ENCODE results near the gene USF3. TPM values are rescaled to one million over a fixed set of nuclear protein-coding genes. Genes with fewer than 3 reads are reported as not detected.

The USF3 gene
- total and polyA plus RNA-seq, 2 of the 4 experiments (the other 2 are of a cell fraction): 3.0 to 5.2 TPM

DNA sequence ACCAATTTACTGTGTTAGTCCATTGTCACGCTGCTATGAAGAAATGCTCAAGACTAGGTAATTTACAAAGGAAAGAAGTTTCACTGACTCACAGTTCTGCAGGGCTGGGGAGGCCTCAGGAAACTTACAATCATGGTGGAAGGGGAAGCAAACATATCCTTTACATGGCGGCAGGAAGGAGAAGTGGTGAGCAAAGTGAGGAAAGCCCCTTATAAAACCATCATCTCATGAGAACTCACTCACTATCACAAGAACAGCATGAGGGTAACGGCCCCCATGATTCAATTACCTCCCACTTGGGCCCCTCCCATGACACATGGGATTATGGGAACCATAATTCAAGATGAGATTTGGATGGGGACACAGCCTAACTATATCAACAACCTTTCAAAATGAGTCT lies 20.2 kb downstream of the USF3 start:
- Histone ChIP-seq H3K27ac (ENCODE audit: insufficient read depth, low read length) (no peak overlapping the region), H3K4me1 (ENCODE audit: control insufficient read depth, insufficient read depth, low read length) (no peaks in the 10 kb centered on the region), H3K23ac (ENCODE audit: low read depth, low read length) (no peak overlapping the region), H4K8ac (ENCODE audit: low read depth in 2 of 2, low read length in 2 of 2) (no peak overlapping the region), H2AK5ac (ENCODE audit: low read depth, low read length) (no peak overlapping the region), H3K9ac (ENCODE audit: low read depth, low read length) (no peak overlapping the region), H4K20me1 (ENCODE audit: insufficient read depth, low read length) (no peaks in the 10 kb centered on the region), H4K91ac (ENCODE audit: insufficient read depth, low read depth, low read length) (no peak overlapping the region), H3K14ac (replicated peaks; ENCODE audit: low read depth, low read length) (no peak overlapping the region), H2AFZ (replicated peaks; ENCODE audit: low read length, poor library complexity) (no peak overlapping the region), H3K36me3 (ENCODE audit: control insufficient read depth, insufficient read depth, low read length) (peaks cover 8% of the 10 kb centered on the region), H3K9me1 (ENCODE audit: insufficient read depth, low read length) (no peaks in the 10 kb centered on the region), H2BK5ac (ENCODE audit: low read depth, low read length, poor library complexity, severe bottlenecking) (no peak overlapping the region), H3K79me1 (ENCODE audit: low read depth in 1 of 2, low read length in 2 of 2) (peaks cover 0 to 16% of the 10 kb centered on the region in 2 experiments; a peak in 2 of 4 replicates), H2BK20ac (ENCODE audit: low read depth, low read length) (no peak overlapping the region), H2BK120ac (ENCODE audit: low read depth, low read length) (no peak overlapping the region), H3K18ac (ENCODE audit: low read depth, low read length) (no peak overlapping the region), H2BK15ac (ENCODE audit: low read depth, low read length) (no peak overlapping the region), H3K9me3 (ENCODE audit: control insufficient read depth, insufficient read depth, low read length) (no peaks in the 10 kb centered on the region), H3K27me3 (ENCODE audit: control insufficient read depth, insufficient read depth, low read length) (no peaks in the 10 kb centered on the region), H4K5ac (ENCODE audit: low read depth, low read length) (no peak overlapping the region), H3K4me2 (ENCODE audit: low read depth, low read length) (no peak overlapping the region), H3K56ac (ENCODE audit: extremely low read depth, insufficient read depth, low read length) (no peak overlapping the region), H3K4ac (ENCODE audit: low read depth, low read length) (no peak overlapping the region), H2AK9ac (replicated peaks; ENCODE audit: low read depth, low read length, poor library complexity) (no peak overlapping the region), H3K4me3 (ENCODE audit: insufficient read depth, low read depth, low read length) (no peak overlapping the region)
- BruUV-seq (replicated peaks): no TSS peak
- dilution Hi-C loops (cut with HindIII; ENCODE audit: low sequenced_read_pairs, unreplicated experiment) (no loop called here), intact Hi-C loops (cut with micrococcal nuclease) (no loop called here), in situ Hi-C loops (cut with MboI; ENCODE audit: low sequenced_read_pairs) (no loop called here)
- TF ChIP-seq CEBPB (IDR thresholded peaks at IDR 0.05; ENCODE audit: low read depth, low read length): no peak
- TF ChIP-seq SMC3 (IDR thresholded peaks at IDR 0.05; ENCODE audit: low read depth, low read length): no peak
- no peak for TF ChIP-seq RCOR1 (IDR thresholded peaks at IDR 0.05; ENCODE audit: insufficient replicate concordance, low read length)
- no CpG with 5 or more reads among the region's 3 CpGs for WGBS, 2 experiments (ENCODE audit: extremely low coverage in 2 of 2, insufficient read length in 1 of 2)
- CTCF ChIA-PET: no interaction called here
- ATAC-seq (ENCODE audit: low read depth) (no peak), DNase-seq (no peak)
- POLR2A ChIA-PET (ENCODE audit: unreplicated experiment): no interaction called here
